ENCODE data around the gene HAND1.

DNA sequence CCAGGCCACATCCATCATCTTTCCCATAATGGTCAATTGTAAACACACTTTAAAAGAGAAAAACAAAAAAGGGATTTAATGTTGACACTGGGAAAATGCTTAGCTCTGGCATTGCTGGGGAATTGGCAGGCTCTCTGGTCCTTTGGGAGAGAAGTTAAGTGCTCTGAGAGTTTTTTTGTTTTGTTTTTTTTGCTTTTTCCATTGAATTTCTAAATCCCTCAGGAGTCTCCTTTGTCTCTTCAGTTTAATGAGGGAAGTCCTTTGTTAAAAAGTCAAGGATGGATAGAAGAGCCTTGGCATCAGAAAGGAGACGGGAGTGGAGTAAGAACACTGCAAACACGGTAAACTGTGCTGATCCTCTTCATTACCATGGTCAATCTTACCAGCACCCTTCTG, 7.1 kb upstream of the HAND1 start:
- no peak for TF ChIP-seq POLR2AphosphoS5 (IDR thresholded peaks at IDR 0.05; ENCODE audit: low read depth)
- TF ChIP-seq CTCF (conservative IDR thresholded peaks at IDR 0.05; ENCODE audit: low read depth in 2 of 2), result no peak
- TF ChIP-seq CREB1 (CRISPR knock-in tag; IDR thresholded peaks at IDR 0.05; ENCODE audit: low read depth), result no peak
- no peak for TF ChIP-seq JUNB (IDR thresholded peaks at IDR 0.05; ENCODE audit: unreplicated experiment)
- TF ChIP-seq EZH2 (IDR thresholded peaks at IDR 0.05; ENCODE audit: low read depth, unreplicated experiment), result peak; percentile 57
